PC-9 (cell line): ENCODE measurements around the gene ACAD11.
"Not testable (repeated sequence)": the region's sequence is repeated elsewhere in the genome, so short reads cannot be mapped to it uniquely, and the experiment has no call there.

ENCODE experiments used
- CTCF ChIP-seq: fragments of 200-600 bp; sonication (generic); conservative IDR thresholded peaks from 2 replicates; pipeline ENCODE4 v1.6.1; 2017; ENCODE audit warnings: mixed run types, antibody characterized with exemption, mild to moderate bottlenecking, moderate library complexity
- EZH2 ChIP-seq: fragments of 200-600 bp; sonication (generic); IDR thresholded peaks from 2 replicates; pipeline ENCODE4 v1.8.0; 2017; ENCODE audit warnings: antibody characterized with exemption, low read depth

GRCh38 chr3:132641427-132641826 lies 18.2 kb downstream of the ACAD11 start:
- TF ChIP-seq CTCF, EZH2: not testable (repeated sequence)
